ENCODE results near the gene TIMM21. TPM values are rescaled to one million over a fixed set of nuclear protein-coding genes. Genes with fewer than 3 reads are reported as not detected.

TIMM21 gene
- total RNA-seq, 1 donor from 2014 or later, result 28.4 TPM

GRCh38 chr18:74139888-74140287, 8.4 kb upstream of the TIMM21 start:
- no peaks in the 10 kb centered on the region for H3F3A ChIP-seq (ENCODE audit: low read depth)
- H3K36me3 Mint-ChIP-seq, result no peaks in the 10 kb centered on the region
- no peaks in the 10 kb centered on the region for H3K9me3 ChIP-seq (ENCODE audit: low read depth)
- H3K4me2 ChIP-seq, result no peak overlapping the region
- no peaks in the 10 kb centered on the region for H4K20me1 ChIP-seq (ENCODE audit: low read depth)
- no peak overlapping the region for H2AFZ ChIP-seq (replicated peaks)
- no peaks in the 10 kb centered on the region for H3K9me3 Mint-ChIP-seq
- TF ChIP-seq EZH2 (IDR thresholded peaks at IDR 0.05) (no peak), CTCF (IDR thresholded peaks at IDR 0.05) (no peak), EZH2phosphoT487 (IDR thresholded peaks at IDR 0.05) (no peak)
- no peak overlapping the region for H3K27ac ChIP-seq
- no peak overlapping the region for H3K27ac Mint-ChIP-seq
- H3K27me3 Mint-ChIP-seq (ENCODE audit: insufficient read depth, low read depth), result peaks cover 2% of the 10 kb centered on the region
- no peak for DNase-seq (ENCODE audit: low spot score)
- no peaks in the 10 kb centered on the region for H3K79me2 ChIP-seq (ENCODE audit: low read depth)
- no peak overlapping the region for H3K4me3 ChIP-seq
- peaks cover 7% of the 10 kb centered on the region for H3K4me1 Mint-ChIP-seq
- H3K4me3 Mint-ChIP-seq, result no peak overlapping the region
- H3K27me3 ChIP-seq, result no peaks in the 10 kb centered on the region
- no peak overlapping the region for H3K9ac ChIP-seq
- H3K4me1 ChIP-seq, result no peaks in the 10 kb centered on the region
- no peaks in the 10 kb centered on the region for H3K36me3 ChIP-seq

- Mint-ChIP-seq H3K4me1 (peaks cover 7% of the 10 kb centered on the region), H3K27me3 (ENCODE audit: insufficient read depth, low read depth) (peaks cover 2% of the 10 kb centered on the region), H3K36me3 (no peaks in the 10 kb centered on the region), H3K4me3 (no peak overlapping the region), H3K9me3 (no peaks in the 10 kb centered on the region), H3K27ac (no peak overlapping the region)
- DNase-seq (ENCODE audit: low spot score), result no peak
- Histone ChIP-seq H3K9me3 (ENCODE audit: low read depth) (no peaks in the 10 kb centered on the region), H4K20me1 (ENCODE audit: low read depth) (no peaks in the 10 kb centered on the region), H3K4me3 (no peak overlapping the region), H3K36me3 (no peaks in the 10 kb centered on the region), H3K4me2 (no peak overlapping the region), H2AFZ (replicated peaks) (no peak overlapping the region), H3F3A (ENCODE audit: low read depth) (no peaks in the 10 kb centered on the region), H3K27ac (no peak overlapping the region), H3K27me3 (no peaks in the 10 kb centered on the region), H3K79me2 (ENCODE audit: low read depth) (no peaks in the 10 kb centered on the region), H3K4me1 (no peaks in the 10 kb centered on the region), H3K9ac (no peak overlapping the region)
- TF ChIP-seq EZH2phosphoT487 (IDR thresholded peaks at IDR 0.05) (no peak), CTCF (IDR thresholded peaks at IDR 0.05) (no peak), EZH2 (IDR thresholded peaks at IDR 0.05) (no peak)
Observed at GRCh38 chr18:74140582-74140981, 7.7 kb upstream of the TIMM21 start.

DNA sequence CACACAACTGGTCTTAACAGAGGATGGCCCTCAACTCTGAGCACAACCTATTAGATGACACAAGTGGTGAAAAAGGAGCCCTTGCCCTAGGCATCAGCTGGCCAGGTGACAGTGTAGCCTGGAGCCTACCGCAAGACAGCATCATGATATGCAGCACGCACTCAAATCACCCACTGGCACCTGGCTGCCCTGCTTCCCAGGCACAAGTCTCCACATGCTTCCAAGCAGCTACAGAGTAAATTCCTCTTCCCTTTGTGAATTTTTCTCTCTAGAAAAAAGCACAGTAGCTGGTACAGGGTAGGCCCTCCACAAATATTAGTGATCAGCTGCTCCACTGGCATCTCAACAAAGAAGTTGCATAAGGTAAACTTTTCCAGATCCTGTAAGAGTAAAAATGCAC, 6.7 kb upstream of the TIMM21 start:
- no peak overlapping the region for H3K4me3 Mint-ChIP-seq
- no peak overlapping the region for H3K27ac Mint-ChIP-seq
- peaks cover 2% of the 10 kb centered on the region for H3K27me3 Mint-ChIP-seq (ENCODE audit: insufficient read depth, low read depth)
- peaks cover 6% of the 10 kb centered on the region for H3K4me1 Mint-ChIP-seq
- H3K9me3 Mint-ChIP-seq, result no peaks in the 10 kb centered on the region
- TF ChIP-seq EZH2phosphoT487 (IDR thresholded peaks at IDR 0.05) (no peak), CTCF (IDR thresholded peaks at IDR 0.05) (no peak), EZH2 (IDR thresholded peaks at IDR 0.05) (no peak)
- Histone ChIP-seq H3F3A (ENCODE audit: low read depth) (no peaks in the 10 kb centered on the region), H3K79me2 (ENCODE audit: low read depth) (no peaks in the 10 kb centered on the region), H2AFZ (replicated peaks) (no peak overlapping the region), H3K9ac (no peak overlapping the region), H3K4me3 (no peak overlapping the region), H3K36me3 (no peaks in the 10 kb centered on the region), H3K9me3 (ENCODE audit: low read depth) (no peaks in the 10 kb centered on the region), H3K4me1 (no peaks in the 10 kb centered on the region), H3K4me2 (no peak overlapping the region), H3K27me3 (no peaks in the 10 kb centered on the region), H4K20me1 (ENCODE audit: low read depth) (no peaks in the 10 kb centered on the region), H3K27ac (no peak overlapping the region)
- H3K36me3 Mint-ChIP-seq, result no peaks in the 10 kb centered on the region
- DNase-seq (ENCODE audit: low spot score), result no peak
